Smooth muscle cell (in vitro differentiated cells): ENCODE results near the gene RUNX2. TPM values are rescaled to one million over a fixed set of nuclear protein-coding genes. Genes with fewer than 3 reads are reported as not detected.

Source experiments
- DNase-seq: peaks from one replicate; lab custom pipeline; 2025; ENCODE audit not compliant: unreplicated experiment; lab: John Stamatoyannopoulos, UW
- H2AFZ ChIP-seq: fragments of 200-600 bp; sonication (generic); 2 replicates; pipeline ENCODE4 v1.6.0; 2016; ENCODE audit warnings: antibody characterized with exemption, low read depth, mild to moderate bottlenecking
- H3F3A ChIP-seq: fragments of 200-600 bp; sonication (generic); 2 replicates; pipeline ENCODE4 v1.6.0; 2017; ENCODE audit warnings: antibody characterized with exemption, low read depth
- H3K27ac ChIP-seq: fragments of 200-600 bp; sonication (generic); 2 replicates; pipeline ENCODE4 v1.5.1; 2016; ENCODE audit warnings: low read depth, mild to moderate bottlenecking
- H3K27me3 ChIP-seq: fragments of 200-600 bp; sonication (generic); 2 replicates; pipeline ENCODE4 v1.6.1; 2016; ENCODE audit warnings: low read depth, mild to moderate bottlenecking
- H3K36me3 ChIP-seq: fragments of 200-600 bp; sonication (generic); 2 replicates; pipeline ENCODE4 v1.5.1; 2016; ENCODE audit warnings: low read depth
- H3K4me1 ChIP-seq: fragments of 200-600 bp; sonication (generic); 2 replicates; pipeline ENCODE4 v1.5.1; 2016; ENCODE audit warnings: low read depth
- H3K4me2 ChIP-seq: fragments of 200-600 bp; sonication (generic); 2 replicates; pipeline ENCODE4 v1.6.0; 2016; ENCODE audit warnings: mild to moderate bottlenecking
- H3K4me3 ChIP-seq: fragments of 200-600 bp; sonication (generic); 2 replicates; pipeline ENCODE4 v1.5.1; 2016; ENCODE audit warnings: mild to moderate bottlenecking
- H3K79me2 ChIP-seq: fragments of 200-600 bp; sonication (generic); 2 replicates; pipeline ENCODE4 v1.6.0; 2016; ENCODE audit warnings: low read depth, mild to moderate bottlenecking
- H3K9ac ChIP-seq: fragments of 200-600 bp; sonication (generic); 2 replicates; pipeline ENCODE4 v1.6.0; 2016; ENCODE audit warnings: low read depth
- H3K9me3 ChIP-seq: fragments of 200-600 bp; sonication (generic); replicated peaks from 2 replicates; pipeline ENCODE4 v1.5.1; 2016; ENCODE audit warnings: low read depth
- H4K20me1 ChIP-seq: fragments of 200-600 bp; sonication (generic); 2 replicates; pipeline ENCODE4 v1.6.0; 2016; ENCODE audit warnings: low read depth
- WGBS: methylation state at CpG from one replicate; pipeline ENCODE4 v1.1.7; 2016; ENCODE audit warnings: low lambda C conversion rate; 5-methylcytosine and 5-hydroxymethylcytosine counted together
- polyA plus RNA-seq: library from polyadenylated mRNA; unstranded; fragments of >200 nt; fragmentation: Nextera tagmentation; extraction: Ambion mirVana; gene quantifications from 2 replicates; pipeline ENCODE4 v1.2.1, GENCODE V29; 2016
- total RNA-seq: library from RNA; depleted of rRNA; stranded (reverse); fragments of >200 nt; gene quantifications from 2 replicates; pipeline ENCODE4 v1.2.3, GENCODE V29; 2014
- TF ChIP-seq, protein P1 (sequence below): fragments of 200-600 bp; sonication (generic); IDR thresholded peaks from 2 replicates; pipeline ENCODE4 v1.5.1; 2017; ENCODE audit warnings: borderline replicate concordance, mild to moderate bottlenecking, antibody characterized with exemption; ENCODE audit not compliant: insufficient read depth, poor library complexity, severe bottlenecking

RUNX2 gene
- total and polyA plus RNA-seq, 2 experiments from 2014 or later, result 12.5 to 16.4 TPM

GRCh38 chr6:45624228-45624627 is 296.1 kb downstream of the RUNX2 start:
- no peak overlapping the region for H3K4me2 ChIP-seq
- DNase-seq, result no peak
- H3K9ac ChIP-seq, result no peak overlapping the region
- no peaks in the 10 kb centered on the region for H3K36me3 ChIP-seq
- 95% methylated on average over 4 of the region's 4 CpGs for WGBS
- H3K27ac ChIP-seq, result no peak overlapping the region
- peaks cover 13% of the 10 kb centered on the region for H3F3A ChIP-seq
- TF ChIP-seq, protein P1, sequence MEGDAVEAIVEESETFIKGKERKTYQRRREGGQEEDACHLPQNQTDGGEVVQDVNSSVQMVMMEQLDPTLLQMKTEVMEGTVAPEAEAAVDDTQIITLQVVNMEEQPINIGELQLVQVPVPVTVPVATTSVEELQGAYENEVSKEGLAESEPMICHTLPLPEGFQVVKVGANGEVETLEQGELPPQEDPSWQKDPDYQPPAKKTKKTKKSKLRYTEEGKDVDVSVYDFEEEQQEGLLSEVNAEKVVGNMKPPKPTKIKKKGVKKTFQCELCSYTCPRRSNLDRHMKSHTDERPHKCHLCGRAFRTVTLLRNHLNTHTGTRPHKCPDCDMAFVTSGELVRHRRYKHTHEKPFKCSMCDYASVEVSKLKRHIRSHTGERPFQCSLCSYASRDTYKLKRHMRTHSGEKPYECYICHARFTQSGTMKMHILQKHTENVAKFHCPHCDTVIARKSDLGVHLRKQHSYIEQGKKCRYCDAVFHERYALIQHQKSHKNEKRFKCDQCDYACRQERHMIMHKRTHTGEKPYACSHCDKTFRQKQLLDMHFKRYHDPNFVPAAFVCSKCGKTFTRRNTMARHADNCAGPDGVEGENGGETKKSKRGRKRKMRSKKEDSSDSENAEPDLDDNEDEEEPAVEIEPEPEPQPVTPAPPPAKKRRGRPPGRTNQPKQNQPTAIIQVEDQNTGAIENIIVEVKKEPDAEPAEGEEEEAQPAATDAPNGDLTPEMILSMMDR, result no peak
- H3K27me3 ChIP-seq, result no peaks in the 10 kb centered on the region
- H4K20me1 ChIP-seq, result no peaks in the 10 kb centered on the region
- no peak overlapping the region for H3K4me3 ChIP-seq
- H3K9me3 ChIP-seq, result no peaks in the 10 kb centered on the region
- no peaks in the 10 kb centered on the region for H3K79me2 ChIP-seq
- H3K4me1 ChIP-seq, result peaks cover 13% of the 10 kb centered on the region
- H2AFZ ChIP-seq, result no peak overlapping the region

- TF ChIP-seq, protein P1, result no peak
- no peak for DNase-seq
- 40% methylated on average over 5 of the region's 5 CpGs for WGBS
- Histone ChIP-seq H2AFZ (no peak overlapping the region), H3F3A (peaks cover 13% of the 10 kb centered on the region), H4K20me1 (no peaks in the 10 kb centered on the region), H3K9me3 (no peaks in the 10 kb centered on the region), H3K27ac (peak overlapping the region; percentile 85), H3K9ac (peak overlapping the region; percentile 28), H3K4me3 (no peak overlapping the region), H3K4me2 (peak overlapping the region; percentile 47), H3K27me3 (no peaks in the 10 kb centered on the region), H3K36me3 (no peaks in the 10 kb centered on the region), H3K79me2 (no peaks in the 10 kb centered on the region), H3K4me1 (peaks cover 13% of the 10 kb centered on the region)
Measured at GRCh38 chr6:45625191-45625664, 297.1 kb downstream of the RUNX2 start.

DNA sequence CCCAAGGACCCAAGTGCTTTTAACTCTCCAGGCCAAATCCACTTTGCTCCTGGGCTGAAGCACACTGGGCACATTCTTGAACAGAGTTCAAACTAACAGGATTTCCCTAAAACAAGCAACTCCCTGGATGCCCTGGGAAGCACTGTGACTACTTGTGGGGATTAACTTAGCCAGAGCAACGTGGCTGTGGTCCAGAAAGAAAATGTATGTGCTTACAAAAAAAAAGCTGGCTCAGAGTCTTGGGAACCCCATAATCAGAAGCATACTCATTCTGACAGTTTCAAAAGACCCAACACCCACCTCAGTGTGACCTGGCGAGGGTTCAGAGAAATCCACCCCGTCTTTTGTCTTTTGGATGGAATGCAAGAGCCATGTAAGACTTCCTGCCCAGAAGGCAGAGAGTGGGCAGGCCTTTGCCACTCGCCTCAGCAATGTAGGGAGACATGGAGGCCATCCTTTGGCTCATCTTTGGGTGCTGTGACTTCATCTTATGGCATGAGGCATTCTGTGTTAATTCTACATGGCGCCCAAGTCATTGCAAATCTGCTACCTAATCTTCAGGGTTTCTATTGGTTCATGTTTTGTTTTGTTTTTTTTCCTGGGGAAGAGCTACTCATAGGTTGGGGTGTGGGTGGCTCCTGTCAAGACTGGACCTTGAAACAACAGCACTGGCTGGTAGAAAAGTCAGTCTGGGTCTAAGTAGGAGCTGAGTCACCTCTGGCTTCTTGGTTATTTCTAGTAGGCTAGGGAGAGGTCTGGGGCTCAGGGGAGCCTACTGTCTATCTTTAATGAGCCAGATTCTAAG is 298.2 kb downstream of the RUNX2 start:
- peaks cover 18% of the 10 kb centered on the region for H3K4me1 ChIP-seq
- no peaks in the 10 kb centered on the region for H3K9me3 ChIP-seq
- H3K27me3 ChIP-seq, result no peaks in the 10 kb centered on the region
- peaks cover 17% of the 10 kb centered on the region for H3F3A ChIP-seq
- H3K79me2 ChIP-seq, result no peaks in the 10 kb centered on the region
- 40% methylated on average over 5 of the region's 5 CpGs for WGBS
- H3K27ac ChIP-seq, result peak overlapping the region; percentile 85
- no peak overlapping the region for H3K9ac ChIP-seq
- H3K36me3 ChIP-seq, result no peaks in the 10 kb centered on the region
- no peak for DNase-seq
- H3K4me3 ChIP-seq, result no peak overlapping the region
- H2AFZ ChIP-seq, result no peak overlapping the region
- H3K4me2 ChIP-seq, result peak overlapping the region; percentile 47
- TF ChIP-seq, protein P1, result no peak
- no peaks in the 10 kb centered on the region for H4K20me1 ChIP-seq
